Esophagus muscularis mucosa (tissue), 4 donors: ENCODE measurements around the gene CCDC167. TPM values are rescaled to one million over a fixed set of nuclear protein-coding genes. Genes with fewer than 3 reads are reported as not detected.

Experiments used
- DNase-seq: peaks from one replicate; pipeline ENCODE4 v3.0.0-alpha.2; 2017; ENCODE audit errors: extremely low spot score
- H3K27ac ChIP-seq, 4 donors: fragments of 200-600 bp; sonication (generic); replicated peaks in 1 of 4; 1 replicate in 3 of 4; 2 replicates in 1 of 4; pipeline ENCODE4 v1.5.1; 2016 to 2019; ENCODE audit warnings: mild to moderate bottlenecking in 1 of 4
- H3K27me3 ChIP-seq, 4 donors: fragments of 200-600 bp; sonication (generic); one replicate each; pipeline versions ENCODE4 v1.5.1 to v1.6.0; 2016 to 2019
- H3K36me3 ChIP-seq, 4 donors: fragments of 200-600 bp; sonication (generic); one replicate each; pipeline ENCODE4 v1.5.1; 2016 to 2019
- H3K4me1 ChIP-seq, 4 donors: fragments of 200-600 bp; sonication (generic); one replicate each; pipeline ENCODE4 v1.5.1; 2016 to 2019
- H3K4me3 ChIP-seq, 4 donors: fragments of 200-600 bp; sonication (generic); 1 replicate in 2 of 4; 2 replicates in 2 of 4; pipeline ENCODE4 v1.5.1; 2016 to 2019; ENCODE audit warnings: mild to moderate bottlenecking in 4 of 4, moderate library complexity in 1 of 4
- H3K9me3 ChIP-seq, 4 donors: fragments of 200-600 bp; sonication (generic); 1 replicate in 3 of 4; 2 replicates in 1 of 4; pipeline ENCODE4 v1.5.1; 2016 to 2019
- EP300 ChIP-seq: sonication (generic); formaldehyde crosslinking; IDR thresholded peaks from one replicate; pipeline ENCODE4 v1.6.1; 2017; ENCODE audit warnings: antibody characterized with exemption
- POLR2A ChIP-seq: fragments of 450-650 bp; IDR thresholded peaks from one replicate; pipeline ENCODE4 v1.6.1; 2017; ENCODE audit warnings: antibody characterized with exemption, moderate library complexity, mild to moderate bottlenecking, low read depth
- POLR2AphosphoS5 ChIP-seq, 2 donors: sonication (generic); formaldehyde crosslinking; IDR thresholded peaks; one replicate each; pipeline ENCODE4 v1.6.1; 2017; ENCODE audit warnings: antibody characterized with exemption in 2 of 2
- WGBS: methylation state at CpG from one replicate; pipeline ENCODE4 v1.1.5; 2018; 5-methylcytosine and 5-hydroxymethylcytosine counted together
- intact Hi-C: fragments of 100-400 bp; cut with DNase I; formaldehyde crosslinking; loops from one replicate; pipeline ENCODE4 v1.15.1; 2023
- total RNA-seq, 4 donors: library from RNA; depleted of rRNA; stranded (reverse); fragments of >200 nt; gene quantifications; one replicate each; pipeline versions ENCODE4 v1.1.0 to v1.2.1, GENCODE V29; 2016
- TF ChIP-seq, protein P1 (sequence below), 3 experiments: fragments of 200-600 bp in 2 of 3; fragments of 450-650 bp in 1 of 3; sonication (generic) in 2 of 3; IDR thresholded peaks; one replicate each; pipeline ENCODE4 v1.5.1; 2017 to 2019; ENCODE audit warnings: antibody characterized with exemption in 3 of 3, mild to moderate bottlenecking in 2 of 3, moderate library complexity in 1 of 3

Gene CCDC167
- total RNA-seq, 4 donors from 2014 or later: 11.1 to 19.1 (median 16.3) TPM

DNA sequence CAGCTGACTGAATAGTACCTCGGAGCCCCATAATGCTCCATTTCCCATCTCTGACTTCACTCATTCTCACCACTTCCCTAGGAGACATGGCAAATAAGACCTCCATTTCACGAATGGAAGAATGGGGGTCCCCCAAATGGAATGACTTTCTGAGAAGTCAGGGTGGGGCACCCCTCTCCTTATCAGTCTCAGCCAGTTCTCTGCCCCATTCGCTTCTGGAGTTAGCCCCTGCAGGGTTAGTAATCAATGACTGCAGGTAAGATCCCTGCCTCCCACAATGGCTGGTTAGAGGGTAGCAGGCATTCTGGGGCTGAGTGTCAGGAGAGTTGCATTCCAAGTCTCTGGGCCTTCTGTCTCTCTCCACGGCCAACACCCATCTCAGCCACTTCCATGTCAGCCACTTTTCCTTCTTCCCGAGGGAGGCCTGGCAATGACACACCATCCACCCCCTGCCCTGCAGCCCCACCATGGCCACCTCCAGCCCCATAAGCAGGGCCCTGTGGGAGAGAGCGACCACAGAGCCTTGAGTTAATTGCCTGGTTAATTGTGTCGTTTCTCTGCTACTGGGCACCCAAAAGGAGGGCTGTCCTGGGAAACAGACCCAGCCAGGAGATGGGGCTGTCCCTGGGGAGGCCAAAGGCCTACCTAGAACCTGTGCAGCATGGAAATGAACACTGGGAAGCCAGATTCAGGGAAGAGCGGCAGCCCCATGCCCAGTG, 13.4 kb downstream of the CCDC167 start:
- Histone ChIP-seq H3K27me3 (no peaks in the 10 kb centered on the region), H3K9me3 (no peaks in the 10 kb centered on the region), H3K36me3 (peaks cover 7 to 57% (median 29%) of the 10 kb centered on the region in 4 donors), H3K4me3 (no peak overlapping the region), H3K4me1 (peaks cover 0 to 27% (median 20%) of the 10 kb centered on the region in 4 donors), H3K27ac (no peak overlapping the region)
- intact Hi-C loops: no loop called here
- 87% methylated on average over 5 of the region's 8 CpGs for WGBS
- DNase-seq: no peak
- TF ChIP-seq POLR2AphosphoS5 (IDR thresholded peaks at IDR 0.05) (no peak), POLR2A (no peak), EP300 (no peak)
- TF ChIP-seq, protein P1, sequence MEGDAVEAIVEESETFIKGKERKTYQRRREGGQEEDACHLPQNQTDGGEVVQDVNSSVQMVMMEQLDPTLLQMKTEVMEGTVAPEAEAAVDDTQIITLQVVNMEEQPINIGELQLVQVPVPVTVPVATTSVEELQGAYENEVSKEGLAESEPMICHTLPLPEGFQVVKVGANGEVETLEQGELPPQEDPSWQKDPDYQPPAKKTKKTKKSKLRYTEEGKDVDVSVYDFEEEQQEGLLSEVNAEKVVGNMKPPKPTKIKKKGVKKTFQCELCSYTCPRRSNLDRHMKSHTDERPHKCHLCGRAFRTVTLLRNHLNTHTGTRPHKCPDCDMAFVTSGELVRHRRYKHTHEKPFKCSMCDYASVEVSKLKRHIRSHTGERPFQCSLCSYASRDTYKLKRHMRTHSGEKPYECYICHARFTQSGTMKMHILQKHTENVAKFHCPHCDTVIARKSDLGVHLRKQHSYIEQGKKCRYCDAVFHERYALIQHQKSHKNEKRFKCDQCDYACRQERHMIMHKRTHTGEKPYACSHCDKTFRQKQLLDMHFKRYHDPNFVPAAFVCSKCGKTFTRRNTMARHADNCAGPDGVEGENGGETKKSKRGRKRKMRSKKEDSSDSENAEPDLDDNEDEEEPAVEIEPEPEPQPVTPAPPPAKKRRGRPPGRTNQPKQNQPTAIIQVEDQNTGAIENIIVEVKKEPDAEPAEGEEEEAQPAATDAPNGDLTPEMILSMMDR (IDR thresholded peaks at IDR 0.05): no peak

GRCh38 chr6:37485291-37485702, 14.4 kb downstream of the CCDC167 start:
- no peak for TF ChIP-seq POLR2A
- TF ChIP-seq, protein P1 (IDR thresholded peaks at IDR 0.05): no peak
- TF ChIP-seq POLR2AphosphoS5 (IDR thresholded peaks at IDR 0.05): no peak
- no peak for TF ChIP-seq EP300
- no peaks in the 10 kb centered on the region for H3K9me3 ChIP-seq
- no peak overlapping the region for H3K4me3 ChIP-seq
- intact Hi-C loops: loop anchor here (2.0 kb wide), 1 partner anchor 206 kb away; no protein-coding TSS in a partner anchor
- H3K4me1 ChIP-seq: peaks cover 0 to 24% (median 16%) of the 10 kb centered on the region in 4 donors
- 62% methylated on average over 7 of the region's 10 CpGs for WGBS
- DNase-seq: no peak
- no peak overlapping the region for H3K27ac ChIP-seq
- no peaks in the 10 kb centered on the region for H3K27me3 ChIP-seq
- H3K36me3 ChIP-seq: peaks cover 15 to 66% (median 38%) of the 10 kb centered on the region in 4 donors

- Histone ChIP-seq H3K36me3 (peaks cover 20 to 72% (median 43%) of the 10 kb centered on the region in 4 donors), H3K9me3 (no peaks in the 10 kb centered on the region), H3K27ac (no peak overlapping the region), H3K27me3 (no peaks in the 10 kb centered on the region), H3K4me3 (no peak overlapping the region), H3K4me1 (peaks cover 0 to 19% (median 11%) of the 10 kb centered on the region in 4 donors)
- no peak for DNase-seq
- WGBS: 100% methylated on average over 3 of the region's 7 CpGs
- no peak for TF ChIP-seq POLR2A
- TF ChIP-seq POLR2AphosphoS5 (IDR thresholded peaks at IDR 0.05): no peak
- TF ChIP-seq, protein P1 (IDR thresholded peaks at IDR 0.05): no peak
- no peak for TF ChIP-seq EP300
- intact Hi-C loops: loop anchor here (2.0 kb wide), 1 partner anchor 206 kb away; no protein-coding TSS in a partner anchor
These were observed 14.9 kb downstream of the CCDC167 start for GRCh38 chr6:37484786-37485170.

- peaks cover 27 to 78% (median 49%) of the 10 kb centered on the region in 4 donors for H3K36me3 ChIP-seq
- H3K27ac ChIP-seq: no peak overlapping the region
- H3K27me3 ChIP-seq: no peaks in the 10 kb centered on the region
- 49% methylated on average over 12 of the region's 20 CpGs for WGBS
- intact Hi-C loops: loop anchor here (2.0 kb wide), 1 partner anchor 207 kb away; no protein-coding TSS in a partner anchor
- DNase-seq: no peak
- TF ChIP-seq POLR2A: no peak
- no peak for TF ChIP-seq EP300
- TF ChIP-seq, protein P1 (IDR thresholded peaks at IDR 0.05): peak; percentile 64 to 81 (median 74)
- peaks cover 0 to 17% (median 7%) of the 10 kb centered on the region in 4 donors for H3K4me1 ChIP-seq
- no peak overlapping the region for H3K4me3 ChIP-seq
- no peaks in the 10 kb centered on the region for H3K9me3 ChIP-seq
These were observed 15.5 kb downstream of the CCDC167 start for GRCh38 chr6:37483917-37484785.
